GM23248 (cell line): ENCODE results near the gene DNAH8. TPM values are rescaled to one million over a fixed set of nuclear protein-coding genes. Genes with fewer than 3 reads are reported as not detected.

Experiments
- DNase-seq: peaks from one replicate; pipeline ENCODE4 v3.0.0-alpha.2; 2015
- H2AFZ ChIP-seq: fragments of 200-600 bp; sonication (generic); 2 replicates; pipeline ENCODE4 v1.6.1; 2016; ENCODE audit warnings: antibody characterized with exemption
- H3F3A ChIP-seq: fragments of 200-600 bp; sonication (generic); 2 replicates; pipeline ENCODE4 v1.6.1; 2016; ENCODE audit warnings: mild to moderate bottlenecking, antibody characterized with exemption, mixed run types; ENCODE audit not compliant: insufficient read depth
- H3K27ac ChIP-seq: fragments of 200-600 bp; sonication (generic); 2 replicates; pipeline ENCODE4 v1.5.1; 2016; ENCODE audit warnings: mild to moderate bottlenecking
- H3K27me3 ChIP-seq: fragments of 200-600 bp; sonication (generic); replicated peaks from 2 replicates; pipeline ENCODE4 v1.6.1; 2016; ENCODE audit warnings: mild to moderate bottlenecking; ENCODE audit not compliant: insufficient read depth
- H3K36me3 ChIP-seq: fragments of 200-600 bp; sonication (generic); 2 replicates; pipeline ENCODE4 v1.6.1; 2016; ENCODE audit warnings: low read depth, mild to moderate bottlenecking
- H3K4me1 ChIP-seq: fragments of 200-600 bp; sonication (generic); 2 replicates; pipeline ENCODE4 v1.6.1; 2016; ENCODE audit warnings: mild to moderate bottlenecking; ENCODE audit not compliant: insufficient read depth
- H3K4me2 ChIP-seq: fragments of 200-600 bp; sonication (generic); one replicate; pipeline ENCODE4 v1.6.1; 2016; ENCODE audit warnings: mild to moderate bottlenecking; ENCODE audit not compliant: unreplicated experiment
- H3K4me3 ChIP-seq: fragments of 200-600 bp; sonication (generic); 2 replicates; pipeline ENCODE4 v1.5.1; 2016; ENCODE audit warnings: mild to moderate bottlenecking
- H3K79me2 ChIP-seq: fragments of 200-600 bp; sonication (generic); 2 replicates; pipeline ENCODE4 v1.6.1; 2016; ENCODE audit warnings: mild to moderate bottlenecking; ENCODE audit not compliant: insufficient read depth
- H3K9ac ChIP-seq: fragments of 200-600 bp; sonication (generic); 2 replicates; pipeline ENCODE4 v1.6.1; 2016; ENCODE audit warnings: mild to moderate bottlenecking
- H3K9me2 ChIP-seq: fragments of 200-600 bp; sonication (generic); 2 replicates; pipeline ENCODE4 v1.6.1; 2016; ENCODE audit warnings: mixed run types, mild to moderate bottlenecking, moderate library complexity; ENCODE audit not compliant: insufficient read depth
- H3K9me3 ChIP-seq: fragments of 200-600 bp; sonication (generic); one replicate; pipeline ENCODE4 v1.6.1; 2017; ENCODE audit warnings: low read depth
- H4K20me1 ChIP-seq: fragments of 200-600 bp; sonication (generic); 2 replicates; pipeline ENCODE4 v1.6.0; 2016; ENCODE audit not compliant: insufficient read depth
- EZH2 ChIP-seq: fragments of 200-600 bp; sonication (generic); IDR thresholded peaks from 2 replicates; pipeline ENCODE4 v1.6.1; 2018; ENCODE audit warnings: antibody characterized with exemption, mild to moderate bottlenecking; ENCODE audit not compliant: insufficient read depth, poor library complexity, severe bottlenecking
- WGBS, 2 experiments: methylation state at CpG; one replicate each; pipeline ENCODE4 v1.1.6; 2015 to 2017; ENCODE audit warnings: low lambda C conversion rate in 2 of 2, low coverage in 1 of 2; ENCODE audit errors: missing lambda C conversion rate in 2 of 2; 5-methylcytosine and 5-hydroxymethylcytosine counted together
- in situ Hi-C: fragments of 300-500 bp; cut with MboI; formaldehyde crosslinking; loops from 2 replicates; pipeline ENCODE4 v1.15.0; 2020
- polyA plus RNA-seq: library from polyadenylated mRNA; unstranded; fragments of >200 nt; fragmentation: Nextera tagmentation; extraction: Ambion mirVana; gene quantifications from 2 replicates; pipeline ENCODE4 v1.2.1, GENCODE V29; 2016
- small RNA-seq: library from RNA; depleted of rRNA; stranded (forward); fragments of <200 nt; gene quantifications from one replicate; pipeline ENCODE3, GENCODE V24; 2014; ENCODE audit warnings: low read depth, low replicate concordance
- total RNA-seq: library from RNA; depleted of rRNA; stranded (reverse); fragments of >200 nt; shearing (Covaris generic); gene quantifications from 2 replicates; pipeline ENCODE4 v1.2.3, GENCODE V29; 2014; rRNA removed

Gene DNAH8
- total and polyA plus RNA-seq, 2 experiments from 2014 or later, result not detected

- no peak overlapping the region for H3K9ac ChIP-seq
- DNase-seq, result no peak
- WGBS, 2 experiments, result 40 to 44% methylated on average over 8 of the region's 8 CpGs
- no peaks in the 10 kb centered on the region for H3K36me3 ChIP-seq
- H3K9me2 ChIP-seq, result no peaks in the 10 kb centered on the region
- no peak overlapping the region for H3K4me3 ChIP-seq
- in situ Hi-C loops, result no loop called here
- no peaks in the 10 kb centered on the region for H3K4me1 ChIP-seq
- H3K79me2 ChIP-seq, result no peaks in the 10 kb centered on the region
- no peak overlapping the region for H3K4me2 ChIP-seq
- H3F3A ChIP-seq, result no peaks in the 10 kb centered on the region
- no peaks in the 10 kb centered on the region for H3K9me3 ChIP-seq
- TF ChIP-seq EZH2, result no peak
- H4K20me1 ChIP-seq, result no peaks in the 10 kb centered on the region
- no peak overlapping the region for H3K27ac ChIP-seq
- no peaks in the 10 kb centered on the region for H3K27me3 ChIP-seq
- no peak overlapping the region for H2AFZ ChIP-seq
Measured at GRCh38 chr6:39079197-39080125, 364.4 kb downstream of the DNAH8 start.

Small RNAs within 50 kb of the gene (small RNA-seq; reads per million reads assigned to genes)
- gene AL034345.1 (not detected), gene RF00393 (not detected)

Other genes starting within 250 kb of the DNAH8 start
- gene BTBD9, start 75.4 kb upstream of the DNAH8 start, total RNA-seq, result 11.9 and 13.7 TPM in 2 replicates
- gene BTBD9, start 75.4 kb upstream of the DNAH8 start, polyA plus RNA-seq, result 6.6 and 10.0 TPM in 2 replicates
- gene GLO1, start 12.2 kb upstream of the DNAH8 start, total RNA-seq, result 139 and 142 TPM in 2 replicates
- 150 TPM in 2 replicates for gene GLO1, start 12.2 kb upstream of the DNAH8 start, polyA plus RNA-seq